Measurements from ENCODE around the gene PLEKHJ1.

PLEKHJ1 gene

DNA sequence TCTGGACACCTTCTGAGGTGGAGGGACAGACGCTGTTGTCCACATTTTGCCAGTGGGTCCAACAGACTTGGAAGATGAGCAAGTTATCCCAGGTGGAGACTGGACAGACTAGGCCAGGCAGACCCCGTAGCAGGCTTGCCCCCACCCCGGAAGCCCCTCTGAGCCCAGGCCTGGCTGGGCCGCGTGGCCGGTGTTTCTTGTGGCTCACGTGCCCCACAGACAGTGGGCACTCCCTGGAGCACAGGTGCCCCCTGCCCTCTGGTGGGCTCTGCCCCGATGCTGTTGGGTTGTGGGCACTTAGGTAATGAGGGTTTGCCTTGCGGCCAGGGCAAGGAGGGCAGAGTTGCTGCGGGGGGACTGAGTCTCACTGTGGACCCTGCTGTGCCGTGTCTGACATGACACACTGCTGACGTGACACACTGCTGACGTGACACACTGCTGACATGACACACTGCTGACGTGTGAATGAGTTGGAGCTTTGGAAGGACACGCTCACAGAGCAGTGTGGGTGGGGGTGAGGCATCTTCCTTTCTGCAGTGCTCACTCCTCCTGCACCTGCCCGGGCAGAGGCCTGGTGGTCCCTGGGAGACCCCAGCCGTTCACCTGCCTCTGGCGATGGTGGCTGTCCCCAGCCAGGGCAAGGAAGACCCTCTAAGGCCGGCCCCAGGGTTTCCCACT lies 47.3 kb downstream of the PLEKHJ1 start:
- DNase-seq (ENCODE audit: extremely low spot score, insufficient read length, low read depth) = no peak
- FAIRE-seq = no peak

DNA sequence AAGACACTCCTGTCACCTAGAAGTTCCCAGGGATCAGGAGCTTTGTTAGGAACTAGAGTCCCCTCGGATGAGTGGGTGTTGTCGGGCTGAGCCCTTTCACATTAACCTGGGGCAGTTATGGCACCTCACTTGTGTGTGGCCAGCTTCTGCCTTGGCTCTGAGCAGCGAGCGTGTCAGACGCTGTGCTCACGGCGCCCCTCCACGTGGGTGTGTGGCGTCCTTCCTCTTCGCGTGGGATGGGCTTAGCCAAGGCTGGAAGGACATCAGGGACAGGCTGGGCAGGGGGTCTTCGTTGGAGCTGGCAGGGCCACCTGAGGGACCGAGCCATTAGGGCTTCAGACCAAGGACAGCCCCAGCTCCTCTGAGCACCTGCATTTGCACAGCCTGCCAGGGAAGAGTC lies 49.0 kb downstream of the PLEKHJ1 start:
- no peak for FAIRE-seq
- DNase-seq (ENCODE audit: extremely low spot score, insufficient read length, low read depth) = no peak

DNA sequence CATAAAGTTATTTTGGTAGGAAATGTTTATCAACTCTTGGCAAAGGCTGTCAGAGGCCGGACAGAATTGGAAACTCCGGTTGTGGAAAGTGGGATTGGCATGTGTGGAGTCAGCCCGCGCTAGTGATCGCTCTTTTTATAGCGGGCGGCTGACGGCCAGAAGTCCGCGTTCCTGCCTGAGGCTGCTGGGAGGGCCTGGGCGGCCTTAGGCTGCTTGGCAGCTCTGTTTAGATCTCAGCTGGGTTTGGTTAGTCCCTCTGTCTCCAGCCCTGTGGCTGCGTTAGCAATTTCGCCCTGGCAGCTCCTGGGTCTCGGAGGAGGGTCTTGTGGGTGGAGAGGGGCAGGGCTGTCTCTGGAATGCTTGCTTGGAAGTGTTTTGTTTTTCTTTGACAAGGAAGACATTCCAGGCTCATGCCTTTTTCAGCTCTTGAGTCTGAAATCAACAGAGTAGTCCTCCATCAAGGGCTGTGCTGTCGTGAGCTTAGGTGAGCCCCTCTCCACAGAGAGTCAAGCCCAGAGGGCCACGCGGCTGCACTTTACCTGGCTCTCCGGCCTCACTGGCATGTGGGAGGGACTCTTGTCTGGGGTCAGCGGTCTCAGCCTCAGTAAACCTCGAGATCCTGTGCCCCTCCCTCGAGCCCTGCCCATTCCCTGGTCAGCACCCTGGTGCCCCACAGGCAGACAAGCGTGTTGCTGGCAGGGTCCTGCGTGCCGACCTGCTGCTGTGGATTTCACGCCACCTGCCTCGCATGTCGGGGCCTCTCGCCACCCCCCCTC lies 49.9 kb downstream of the PLEKHJ1 start:
- DNase-seq (ENCODE audit: extremely low spot score, insufficient read length, low read depth) (no peak), FAIRE-seq (no peak)

DNA sequence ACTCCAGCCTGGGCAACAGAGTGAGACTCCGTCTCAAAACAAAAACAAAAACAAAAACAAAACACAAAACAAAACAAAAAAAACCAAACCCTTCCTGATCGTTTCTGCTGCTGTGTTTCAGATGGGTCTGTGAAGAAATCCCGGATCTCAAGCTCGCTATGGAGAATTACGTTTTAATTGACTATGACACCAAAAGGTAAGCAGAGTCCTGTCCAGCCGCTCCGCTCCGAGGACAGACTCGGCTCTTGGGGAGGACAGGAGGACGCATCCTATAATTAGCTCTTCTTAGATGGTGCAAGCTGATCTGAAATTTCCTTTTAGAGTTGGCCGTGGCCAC lies 50.4 kb downstream of the PLEKHJ1 start:
- no peak for DNase-seq (ENCODE audit: extremely low spot score, insufficient read length, low read depth)
- FAIRE-seq = no peak

DNA sequence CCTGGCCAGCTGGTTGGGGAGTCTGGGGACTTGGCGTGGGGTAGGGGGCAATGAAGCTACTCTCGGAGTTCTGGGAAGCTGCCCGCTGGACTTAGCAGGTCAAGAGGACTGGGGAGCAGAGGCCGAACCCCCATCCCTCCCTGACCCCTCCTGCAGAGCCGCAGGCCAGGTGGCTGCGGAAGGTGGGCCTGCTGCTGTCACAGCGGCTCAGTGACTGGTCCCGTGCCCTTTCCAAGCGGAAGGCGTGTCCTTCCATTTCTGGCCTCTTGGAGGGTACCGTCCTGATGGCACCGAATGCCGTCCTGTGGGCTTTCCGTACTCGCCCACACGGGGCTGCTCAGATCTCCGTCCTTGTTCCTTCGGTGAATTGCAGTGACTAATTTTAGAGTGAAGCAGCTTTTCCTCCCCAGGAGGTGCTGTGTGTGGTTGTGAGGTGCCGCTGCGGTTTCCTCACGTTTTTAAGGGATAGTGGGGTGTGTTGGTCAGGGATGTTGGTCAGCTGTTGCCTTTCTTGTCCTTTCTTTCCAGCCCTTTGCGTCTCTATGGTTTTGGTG lies 51.6 kb downstream of the PLEKHJ1 start:
- FAIRE-seq = no peak
- DNase-seq (ENCODE audit: extremely low spot score, insufficient read length, low read depth) = no peak

All from GM18507 (cell line).